ENCODE results near the gene GPR17. TPM values are rescaled to one million over a fixed set of nuclear protein-coding genes. Genes with fewer than 3 reads are reported as not detected.

GPR17 gene
- total RNA-seq, 2 donors from 2014 or later = 0.24 TPM; not detected in 1

DNA sequence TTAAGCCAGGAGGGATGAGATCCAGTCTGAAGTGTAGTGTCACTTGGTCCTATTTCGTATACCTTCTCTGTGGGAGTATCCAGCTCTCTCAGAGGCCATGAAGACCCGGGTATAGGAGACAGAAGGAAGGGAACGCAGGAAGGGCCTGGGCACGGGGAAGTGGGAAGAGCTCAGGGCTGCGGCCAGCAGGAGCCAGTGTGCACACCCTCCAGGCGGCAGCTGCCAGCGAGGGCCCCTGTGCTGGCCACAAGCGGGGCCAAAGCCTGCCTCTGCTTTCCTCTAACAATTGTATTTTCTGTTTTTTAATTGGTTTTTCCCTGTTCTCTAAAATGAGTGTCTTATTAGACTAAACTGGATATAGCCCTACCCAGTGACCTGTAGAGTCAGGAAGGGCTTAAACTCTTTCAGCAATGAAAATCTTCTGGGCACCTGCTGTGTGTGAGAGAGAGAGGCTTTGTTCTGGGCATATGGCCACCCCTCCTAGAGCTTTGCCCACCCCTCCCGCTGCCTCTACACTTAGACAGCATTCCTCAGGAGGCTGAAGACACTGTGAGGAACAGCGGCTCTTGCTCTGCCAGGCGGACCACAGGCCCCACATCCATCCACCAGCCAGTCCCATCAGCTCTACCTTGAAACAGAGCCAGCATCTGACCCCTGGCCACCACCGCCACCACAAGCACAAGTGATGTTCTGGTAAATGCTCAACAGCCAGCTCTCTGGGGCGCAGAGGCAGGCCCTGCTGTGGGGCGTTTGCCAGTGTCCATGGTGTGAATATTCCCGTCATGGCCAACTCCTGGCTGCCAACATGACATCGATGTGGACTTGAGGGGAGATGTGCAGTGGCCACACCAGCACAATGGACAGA, 9.5 kb downstream of the GPR17 start:
- Histone ChIP-seq H3K4me1 (ENCODE audit: control insufficient read depth, insufficient read depth, low read length) (no peaks in the 10 kb centered on the region), H3K4me3 (ENCODE audit: low read length) (no peak overlapping the region), H3K9ac (ENCODE audit: extremely low read depth, low read length, poor library complexity, severe bottlenecking) (no peak overlapping the region), H3K9me3 (ENCODE audit: control insufficient read depth, low read length) (peaks cover 5% of the 10 kb centered on the region), H3K36me3 (ENCODE audit: control insufficient read depth, insufficient read depth, low read length) (peaks cover 4% of the 10 kb centered on the region), H3K27me3 (ENCODE audit: control insufficient read depth, insufficient read depth, low read length, poor library complexity, severe bottlenecking) (no peaks in the 10 kb centered on the region), H3K27ac (ENCODE audit: low read depth, low read length) (peak overlapping the region; percentile 49)
- Mint-ChIP-seq H3K4me1 (peaks cover 7% of the 10 kb centered on the region), H3K27me3 (ENCODE audit: insufficient read depth) (peaks cover 3% of the 10 kb centered on the region), H3K27ac (no peak overlapping the region), H3K4me3 (no peak overlapping the region), H3K36me3 (ENCODE audit: low read depth) (peaks cover 3% of the 10 kb centered on the region), H3K9me3 (peaks cover 4% of the 10 kb centered on the region)
- TF ChIP-seq, protein P1, sequence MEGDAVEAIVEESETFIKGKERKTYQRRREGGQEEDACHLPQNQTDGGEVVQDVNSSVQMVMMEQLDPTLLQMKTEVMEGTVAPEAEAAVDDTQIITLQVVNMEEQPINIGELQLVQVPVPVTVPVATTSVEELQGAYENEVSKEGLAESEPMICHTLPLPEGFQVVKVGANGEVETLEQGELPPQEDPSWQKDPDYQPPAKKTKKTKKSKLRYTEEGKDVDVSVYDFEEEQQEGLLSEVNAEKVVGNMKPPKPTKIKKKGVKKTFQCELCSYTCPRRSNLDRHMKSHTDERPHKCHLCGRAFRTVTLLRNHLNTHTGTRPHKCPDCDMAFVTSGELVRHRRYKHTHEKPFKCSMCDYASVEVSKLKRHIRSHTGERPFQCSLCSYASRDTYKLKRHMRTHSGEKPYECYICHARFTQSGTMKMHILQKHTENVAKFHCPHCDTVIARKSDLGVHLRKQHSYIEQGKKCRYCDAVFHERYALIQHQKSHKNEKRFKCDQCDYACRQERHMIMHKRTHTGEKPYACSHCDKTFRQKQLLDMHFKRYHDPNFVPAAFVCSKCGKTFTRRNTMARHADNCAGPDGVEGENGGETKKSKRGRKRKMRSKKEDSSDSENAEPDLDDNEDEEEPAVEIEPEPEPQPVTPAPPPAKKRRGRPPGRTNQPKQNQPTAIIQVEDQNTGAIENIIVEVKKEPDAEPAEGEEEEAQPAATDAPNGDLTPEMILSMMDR (conservative IDR thresholded peaks at IDR 0.05) = no peak
- DNase-seq = no peak
- 89 to 92% methylated on average over 7 to 16 of the region's 16 CpGs for WGBS, 2 experiments (ENCODE audit: insufficient coverage in 1 of 2, insufficient read length in 1 of 2)

DNA sequence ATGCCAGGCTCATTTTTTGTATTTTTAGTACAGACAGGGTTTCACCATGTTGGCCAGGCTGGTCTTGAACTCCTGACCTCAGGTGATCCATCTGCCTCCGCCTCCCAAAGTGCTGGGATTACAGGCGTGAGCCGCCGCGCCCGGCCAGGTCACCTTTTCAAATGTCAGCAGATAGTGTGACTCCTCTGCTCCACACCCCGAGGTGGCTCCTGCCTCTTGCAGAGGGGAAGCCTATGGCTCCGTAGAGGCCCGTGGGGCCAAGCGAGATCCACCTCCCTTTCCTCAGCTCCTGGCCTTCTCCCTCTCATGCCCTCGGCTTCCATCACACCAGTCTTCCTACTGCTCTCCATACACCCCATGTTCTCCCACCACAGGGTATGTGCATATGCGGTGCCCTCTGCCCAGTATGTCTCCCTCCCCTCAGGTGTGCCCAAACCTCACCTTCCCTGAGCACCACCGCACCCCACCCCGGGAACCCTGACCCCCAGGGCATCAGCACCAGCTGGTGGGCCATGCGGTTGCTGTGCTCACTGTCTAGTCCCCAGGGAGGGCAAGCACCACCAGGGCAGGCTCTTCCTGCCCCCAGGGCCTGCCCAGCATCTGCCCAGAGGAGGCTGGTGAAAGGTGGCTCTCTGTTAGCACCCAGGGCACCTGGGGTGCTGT, 10.7 kb downstream of the GPR17 start:
- no peak overlapping the region for H3K9ac ChIP-seq (ENCODE audit: extremely low read depth, low read length, poor library complexity, severe bottlenecking)
- H3K27ac ChIP-seq (ENCODE audit: low read depth, low read length) = no peak overlapping the region
- TF ChIP-seq, protein P1 (conservative IDR thresholded peaks at IDR 0.05) = no peak
- H3K4me1 ChIP-seq (ENCODE audit: control insufficient read depth, insufficient read depth, low read length) = no peaks in the 10 kb centered on the region
- H3K4me3 ChIP-seq (ENCODE audit: low read length) = no peak overlapping the region
- H3K4me1 Mint-ChIP-seq = peaks cover 7% of the 10 kb centered on the region
- peaks cover 5% of the 10 kb centered on the region for H3K36me3 ChIP-seq (ENCODE audit: control insufficient read depth, insufficient read depth, low read length)
- H3K9me3 ChIP-seq (ENCODE audit: control insufficient read depth, low read length) = peaks cover 6% of the 10 kb centered on the region
- H3K27me3 Mint-ChIP-seq (ENCODE audit: insufficient read depth) = peaks cover 5% of the 10 kb centered on the region
- no peak overlapping the region for H3K4me3 Mint-ChIP-seq
- no peak overlapping the region for H3K27ac Mint-ChIP-seq
- 89 to 96% methylated on average over 11 to 15 of the region's 15 CpGs for WGBS, 2 experiments (ENCODE audit: insufficient coverage in 1 of 2, insufficient read length in 1 of 2)
- H3K27me3 ChIP-seq (ENCODE audit: control insufficient read depth, insufficient read depth, low read length, poor library complexity, severe bottlenecking) = no peaks in the 10 kb centered on the region
- DNase-seq = no peak
- peaks cover 4% of the 10 kb centered on the region for H3K9me3 Mint-ChIP-seq
- H3K36me3 Mint-ChIP-seq (ENCODE audit: low read depth) = peaks cover 4% of the 10 kb centered on the region

DNA sequence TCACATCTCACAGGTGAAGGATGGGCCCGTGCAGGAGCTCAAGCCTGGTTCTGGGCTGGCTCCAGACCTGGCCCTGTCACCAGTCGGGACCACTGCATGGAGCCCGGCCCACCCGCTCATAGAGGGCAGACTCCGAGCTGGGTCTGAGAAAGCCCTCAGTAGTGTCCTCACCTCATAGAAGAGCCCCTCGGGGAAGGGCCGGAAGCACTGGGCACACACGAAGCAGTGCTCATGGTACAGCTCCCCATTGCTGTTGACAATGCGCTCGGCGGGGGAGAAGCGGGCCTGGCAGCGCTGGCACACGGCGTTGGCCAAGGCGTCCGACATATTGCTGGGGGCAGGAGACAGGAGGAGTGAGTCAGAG, 11.3 kb downstream of the GPR17 start:
- no peak overlapping the region for H3K27ac Mint-ChIP-seq
- H3K4me1 Mint-ChIP-seq = peaks cover 9% of the 10 kb centered on the region
- H3K9me3 ChIP-seq (ENCODE audit: control insufficient read depth, low read length) = peaks cover 6% of the 10 kb centered on the region
- H3K36me3 ChIP-seq (ENCODE audit: control insufficient read depth, insufficient read depth, low read length) = peaks cover 5% of the 10 kb centered on the region
- peaks cover 5% of the 10 kb centered on the region for H3K27me3 Mint-ChIP-seq (ENCODE audit: insufficient read depth)
- H3K4me3 Mint-ChIP-seq = no peak overlapping the region
- no peaks in the 10 kb centered on the region for H3K27me3 ChIP-seq (ENCODE audit: control insufficient read depth, insufficient read depth, low read length, poor library complexity, severe bottlenecking)
- H3K4me1 ChIP-seq (ENCODE audit: control insufficient read depth, insufficient read depth, low read length) = no peaks in the 10 kb centered on the region
- TF ChIP-seq, protein P1 (conservative IDR thresholded peaks at IDR 0.05) = no peak
- H3K27ac ChIP-seq (ENCODE audit: low read depth, low read length) = no peak overlapping the region
- 94 to 95% methylated on average over 9 to 17 of the region's 17 CpGs for WGBS, 2 experiments (ENCODE audit: insufficient coverage in 1 of 2, insufficient read length in 1 of 2)
- no peak overlapping the region for H3K9ac ChIP-seq (ENCODE audit: extremely low read depth, low read length, poor library complexity, severe bottlenecking)
- H3K9me3 Mint-ChIP-seq = peaks cover 4% of the 10 kb centered on the region
- no peak overlapping the region for H3K4me3 ChIP-seq (ENCODE audit: low read length)
- DNase-seq = no peak
- peaks cover 4% of the 10 kb centered on the region for H3K36me3 Mint-ChIP-seq (ENCODE audit: low read depth)

Data from endodermal cell (in vitro differentiated cells).